CD14-positive monocyte (primary cell): Measurements from ENCODE around the gene TMCC1. TPM values are rescaled to one million over a fixed set of nuclear protein-coding genes. Genes with fewer than 3 reads are reported as not detected.
A peak's percentile ranks its signal among the peaks of the same experiment; 100 is the strongest.

Experiments
- DNase-seq, 3 donors: peaks; one replicate each; pipeline ENCODE4 v3.0.0-alpha.2; 2011 to 2022
- H2AFZ ChIP-seq: 2 replicates; pipeline ENCODE4 v1.6.0; 2012; ENCODE audit warnings: mild to moderate bottlenecking, low read depth, low read length, inconsistent platforms; ENCODE audit not compliant: insufficient read depth, poor library complexity, severe bottlenecking
- H3K27ac ChIP-seq, 2 donors: 1 replicate in 1 of 2; 2 replicates in 1 of 2; pipeline ENCODE4 v1.5.1; 2012 to 2013; ENCODE audit warnings: low read length in 2 of 2, control low read depth in 1 of 2, inconsistent platforms in 1 of 2, low read depth in 1 of 2, mild to moderate bottlenecking in 1 of 2
- H3K27me3 ChIP-seq, 2 donors: one replicate each; pipeline versions ENCODE4 v1.6.0 to v1.6.1; 2011 to 2013; ENCODE audit warnings: low read length in 2 of 2; ENCODE audit not compliant: control insufficient read depth in 2 of 2, insufficient read depth in 2 of 2
- H3K36me3 ChIP-seq, 2 donors: replicated peaks in 1 of 2; 1 replicate in 1 of 2; 2 replicates in 1 of 2; pipeline versions ENCODE4 v1.5.1 to v1.6.1; 2012 to 2013; ENCODE audit warnings: low read length in 2 of 2, control low read depth in 1 of 2, inconsistent platforms in 1 of 2, mild to moderate bottlenecking in 1 of 2; ENCODE audit not compliant: insufficient read depth in 2 of 2, control insufficient read depth in 1 of 2
- H3K4me1 ChIP-seq, 2 donors: 1 replicate in 1 of 2; 2 replicates in 1 of 2; pipeline versions ENCODE4 v1.5.1 to v1.6.1; 2012 to 2013; ENCODE audit warnings: low read length in 2 of 2, control low read depth in 1 of 2, inconsistent platforms in 1 of 2, mild to moderate bottlenecking in 1 of 2, moderate library complexity in 1 of 2; ENCODE audit not compliant: insufficient read depth in 2 of 2, control insufficient read depth in 1 of 2
- H3K4me2 ChIP-seq: replicated peaks from 2 replicates; pipeline ENCODE3; 2012; ENCODE audit warnings: low read length, moderate library complexity, mild to moderate bottlenecking; ENCODE audit not compliant: poor library complexity, severe bottlenecking; ENCODE audit errors: extremely low read depth
- H3K4me3 ChIP-seq, 3 experiments: fragments of 200-600 bp in 1 of 3; sonication (generic) in 1 of 3; replicated peaks in 1 of 3; 1 replicate in 2 of 3; 2 replicates in 1 of 3; pipeline ENCODE4 v1.5.1; 2011 to 2013; ENCODE audit warnings: low read length in 3 of 3, mild to moderate bottlenecking in 3 of 3, control low read depth in 2 of 3, low read depth in 2 of 3, inconsistent platforms in 1 of 3, moderate library complexity in 1 of 3
- H3K79me2 ChIP-seq: 2 replicates; pipeline ENCODE4 v1.6.0; 2012; ENCODE audit warnings: mild to moderate bottlenecking, control low read depth, inconsistent platforms, low read length, moderate library complexity; ENCODE audit not compliant: insufficient read depth
- H3K9ac ChIP-seq: 2 replicates; pipeline ENCODE4 v1.6.0; 2017; ENCODE audit warnings: low read length, mild to moderate bottlenecking; ENCODE audit not compliant: insufficient read depth, poor library complexity, severe bottlenecking
- H3K9me3 ChIP-seq, 2 donors: replicated peaks in 1 of 2; 1 replicate in 1 of 2; 2 replicates in 1 of 2; pipeline versions ENCODE4 v1.5.1 to v1.6.1; 2012 to 2013; ENCODE audit warnings: low read length in 2 of 2, control low read depth in 1 of 2; ENCODE audit not compliant: control insufficient read depth in 1 of 2, insufficient read depth in 1 of 2
- H4K20me1 ChIP-seq: 2 replicates; pipeline ENCODE4 v1.6.0; 2012; ENCODE audit warnings: mild to moderate bottlenecking, low read length, control low read depth, moderate library complexity; ENCODE audit not compliant: insufficient read depth
- H3K27ac Mint-ChIP-seq, 7 donors: one replicate each; pipeline ENCODE4 v1.8.0; 2020; ENCODE audit warnings: mild to moderate bottlenecking in 7 of 7, mixed read lengths in 7 of 7, moderate library complexity in 6 of 7, inconsistent platforms in 2 of 7
- H3K27me3 Mint-ChIP-seq, 3 donors: one replicate each; pipeline ENCODE4 v1.8.0; 2021 to 2022; ENCODE audit warnings: low read depth in 3 of 3, mild to moderate bottlenecking in 3 of 3, mixed read lengths in 3 of 3, moderate library complexity in 3 of 3, inconsistent platforms in 1 of 3
- H3K36me3 Mint-ChIP-seq, 2 donors: one replicate each; pipeline ENCODE4 v1.8.0; 2020; ENCODE audit warnings: mixed read lengths in 2 of 2, inconsistent platforms in 1 of 2, mild to moderate bottlenecking in 1 of 2
- H3K4me1 Mint-ChIP-seq: one replicate; pipeline ENCODE4 v1.8.0; 2020; ENCODE audit warnings: mild to moderate bottlenecking, mixed read lengths
- H3K4me3 Mint-ChIP-seq, 2 donors: one replicate each; pipeline ENCODE4 v1.8.0; 2020; ENCODE audit warnings: mild to moderate bottlenecking in 2 of 2, mixed read lengths in 2 of 2, moderate library complexity in 1 of 2
- H3K9me3 Mint-ChIP-seq, 7 donors: one replicate each; pipeline ENCODE4 v1.8.0; 2020 to 2022; ENCODE audit warnings: mixed read lengths in 7 of 7, mild to moderate bottlenecking in 6 of 7, moderate library complexity in 6 of 7, inconsistent platforms in 2 of 7
- CTCF ChIP-seq: fragments of 200-600 bp; IDR thresholded peaks from one replicate; pipeline ENCODE4 v1.8.0; 2022; ENCODE audit warnings: antibody characterized with exemption, mild to moderate bottlenecking
- WGBS: methylation state at CpG from one replicate; pipeline ENCODE4 v1.1.5; 2013; ENCODE audit warnings: missing lambda C conversion rate; ENCODE audit not compliant: insufficient coverage; 5-methylcytosine and 5-hydroxymethylcytosine counted together
- intact Hi-C, 2 donors: fragments of 100-400 bp; cut with micrococcal nuclease; formaldehyde crosslinking; loops; one replicate each; pipeline versions ENCODE4 v1.15.0 to v1.15.1; 2023
- polyA plus RNA-seq, 3 donors: library from polyadenylated mRNA; depleted of rRNA in 1 of 3; unstranded in 2 of 3; stranded (reverse) in 1 of 3; fragments of 300-500 nt in 2 of 3; fragments of >200 nt in 1 of 3; fragmentation: Illumina TruSeq in 2 of 3; gene quantifications; 1 replicate in 2 of 3; 2 replicates in 1 of 3; pipeline ENCODE4 v1.2.3, GENCODE V29; 2012 to 2021

TMCC1 gene
- polyA plus RNA-seq, 3 donors, result 5.0 to 10.2 (median 5.0) TPM

GRCh38 chr3:129603561-129603942 is 290.0 kb downstream of the TMCC1 start:
- DNase-seq, result peak in 2 of 3 donors; percentile 46 to 50
- H3K9me3 ChIP-seq, result no peaks in the 10 kb centered on the region
- Mint-ChIP-seq H3K27ac (peak overlapping the region; percentile 60 to 84 (median 76)), H3K27me3 (peaks cover 11 to 21% (median 13%) of the 10 kb centered on the region in 3 donors), H3K36me3 (peaks cover 19 to 36% of the 10 kb centered on the region in 2 donors), H3K4me3 (peak overlapping the region; percentile 97 to 99), H3K9me3 (peaks cover 0 to 3% (median 0%) of the 10 kb centered on the region in 7 donors), H3K4me1 (peaks cover 81% of the 10 kb centered on the region)
- TF ChIP-seq CTCF, result no peak
- H3K27me3 ChIP-seq, result peaks cover 0 to 6% of the 10 kb centered on the region in 2 donors
- H3K9ac ChIP-seq, result peak overlapping the region; percentile 24
- 63% methylated on average over 4 of the region's 7 CpGs for WGBS
- H3K27ac ChIP-seq, result peak overlapping the region; percentile 25 to 83
- peaks cover 68% of the 10 kb centered on the region for H4K20me1 ChIP-seq
- H3K4me2 ChIP-seq, result peak overlapping the region; percentile 93
- peaks cover 80 to 92% of the 10 kb centered on the region in 2 donors for H3K4me1 ChIP-seq
- peak overlapping the region in 2 of 3 experiments; percentile 45 to 86 for H3K4me3 ChIP-seq
- peaks cover 0 to 19% of the 10 kb centered on the region in 2 donors for H3K36me3 ChIP-seq
- intact Hi-C loops, result no loop called here
- H2AFZ ChIP-seq, result no peak overlapping the region
- H3K79me2 ChIP-seq, result peaks cover 73% of the 10 kb centered on the region

- peak overlapping the region; percentile 24 for H3K9ac ChIP-seq
- Mint-ChIP-seq H3K4me1 (peaks cover 81% of the 10 kb centered on the region), H3K9me3 (peaks cover 0 to 3% (median 0%) of the 10 kb centered on the region in 7 donors), H3K4me3 (peak overlapping the region; percentile 97 to 99), H3K36me3 (peaks cover 19 to 42% of the 10 kb centered on the region in 2 donors), H3K27ac (peak overlapping the region; percentile 60 to 84 (median 76)), H3K27me3 (peaks cover 7 to 16% (median 9%) of the 10 kb centered on the region in 3 donors)
- H3K27ac ChIP-seq, result peak overlapping the region; percentile 25 to 83
- peak overlapping the region; percentile 93 for H3K4me2 ChIP-seq
- H4K20me1 ChIP-seq, result peaks cover 72% of the 10 kb centered on the region
- no peak overlapping the region for H2AFZ ChIP-seq
- peak in 1 of 3 donors; percentile 64 for DNase-seq
- peaks cover 79% of the 10 kb centered on the region for H3K79me2 ChIP-seq
- no peaks in the 10 kb centered on the region for H3K9me3 ChIP-seq
- intact Hi-C loops, result no loop called here
- H3K4me1 ChIP-seq, result peaks cover 80 to 92% of the 10 kb centered on the region in 2 donors
- peaks cover 0 to 4% of the 10 kb centered on the region in 2 donors for H3K27me3 ChIP-seq
- H3K36me3 ChIP-seq, result peaks cover 0 to 19% of the 10 kb centered on the region in 2 donors
- H3K4me3 ChIP-seq, result peak overlapping the region in 1 of 3 experiments; percentile 86
- TF ChIP-seq CTCF, result no peak
- WGBS, result 100% methylated on average over 4 of the region's 15 CpGs
Measured at GRCh38 chr3:129602730-129603560, 290.6 kb downstream of the TMCC1 start.
